GM19099 (cell line): ENCODE data around the gene HPF1.

Experiments
- POLR2A ChIP-seq: IDR thresholded peaks from 3 replicates; pipeline ENCODE4 v1.6.1; 2011; ENCODE audit warnings: low read depth; ENCODE audit not compliant: insufficient read length; ENCODE audit errors: extremely low read depth

Gene HPF1

GRCh38 chr4:169745291-169745690, 12.5 kb downstream of the HPF1 start:
- TF ChIP-seq POLR2A = no peak

- TF ChIP-seq POLR2A = no peak
Measured at GRCh38 chr4:169744601-169745000, 13.1 kb downstream of the HPF1 start.

- TF ChIP-seq POLR2A = no peak
Measured at GRCh38 chr4:169741569-169741968, 16.2 kb downstream of the HPF1 start.

GRCh38 chr4:169730564-169730963, 27.2 kb downstream of the HPF1 start:
- TF ChIP-seq POLR2A = no peak

GRCh38 chr4:169727616-169728015, 30.1 kb downstream of the HPF1 start:
- TF ChIP-seq POLR2A = no peak

- no peak for TF ChIP-seq POLR2A
Measured at GRCh38 chr4:169724260-169724659, 33.5 kb downstream of the HPF1 start.

- no peak for TF ChIP-seq POLR2A
Measured at GRCh38 chr4:169723207-169723965, 34.4 kb downstream of the HPF1 start.

- no peak for TF ChIP-seq POLR2A
Measured at GRCh38 chr4:169720529-169720928, 37.2 kb downstream of the HPF1 start.

- TF ChIP-seq POLR2A = no peak
Measured at GRCh38 chr4:169716677-169717076, 41.1 kb downstream of the HPF1 start.

- no peak for TF ChIP-seq POLR2A
Measured at GRCh38 chr4:169715826-169716225, 41.9 kb downstream of the HPF1 start.

GRCh38 chr4:169707958-169708643, 49.6 kb downstream of the HPF1 start:
- no peak for TF ChIP-seq POLR2A

GRCh38 chr4:169698331-169698730, 59.4 kb downstream of the HPF1 start:
- no peak for TF ChIP-seq POLR2A

- no peak for TF ChIP-seq POLR2A
Measured at GRCh38 chr4:169690787-169691186, 67.0 kb downstream of the HPF1 start.

- no peak for TF ChIP-seq POLR2A
Measured at GRCh38 chr4:169689681-169690080, 68.1 kb downstream of the HPF1 start.

GRCh38 chr4:169682372-169683047, 75.2 kb downstream of the HPF1 start:
- no peak for TF ChIP-seq POLR2A
